GM12801 (cell line): Measurements from ENCODE around the gene MLH3.

Source experiments
- TF ChIP-seq, protein P1 (sequence below): IDR thresholded peaks from one replicate; pipeline ENCODE4 v1.5.1; 2011; ENCODE audit warnings: control low read depth; ENCODE audit not compliant: insufficient read length; ENCODE audit errors: extremely low read depth

Gene MLH3

DNA sequence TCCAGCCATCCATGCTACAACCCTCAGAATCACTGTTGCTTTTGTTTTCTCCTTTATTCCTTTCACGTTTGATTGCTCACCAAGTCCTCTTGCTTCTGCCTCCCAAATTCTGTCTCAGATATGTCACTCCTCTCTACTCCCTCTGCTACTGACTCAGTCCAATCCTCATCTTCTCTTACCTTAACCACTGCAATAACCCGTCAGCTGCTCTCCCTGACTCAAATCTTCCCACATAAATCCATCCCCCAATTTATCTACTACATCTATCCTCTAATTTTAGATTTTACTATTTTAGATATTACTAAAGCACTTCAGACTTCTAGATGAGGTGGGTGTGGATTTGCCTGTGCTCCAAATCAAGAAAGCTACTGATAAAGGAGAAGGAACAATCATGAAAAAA is 25.4 kb downstream of the MLH3 start:
- TF ChIP-seq, protein P1, sequence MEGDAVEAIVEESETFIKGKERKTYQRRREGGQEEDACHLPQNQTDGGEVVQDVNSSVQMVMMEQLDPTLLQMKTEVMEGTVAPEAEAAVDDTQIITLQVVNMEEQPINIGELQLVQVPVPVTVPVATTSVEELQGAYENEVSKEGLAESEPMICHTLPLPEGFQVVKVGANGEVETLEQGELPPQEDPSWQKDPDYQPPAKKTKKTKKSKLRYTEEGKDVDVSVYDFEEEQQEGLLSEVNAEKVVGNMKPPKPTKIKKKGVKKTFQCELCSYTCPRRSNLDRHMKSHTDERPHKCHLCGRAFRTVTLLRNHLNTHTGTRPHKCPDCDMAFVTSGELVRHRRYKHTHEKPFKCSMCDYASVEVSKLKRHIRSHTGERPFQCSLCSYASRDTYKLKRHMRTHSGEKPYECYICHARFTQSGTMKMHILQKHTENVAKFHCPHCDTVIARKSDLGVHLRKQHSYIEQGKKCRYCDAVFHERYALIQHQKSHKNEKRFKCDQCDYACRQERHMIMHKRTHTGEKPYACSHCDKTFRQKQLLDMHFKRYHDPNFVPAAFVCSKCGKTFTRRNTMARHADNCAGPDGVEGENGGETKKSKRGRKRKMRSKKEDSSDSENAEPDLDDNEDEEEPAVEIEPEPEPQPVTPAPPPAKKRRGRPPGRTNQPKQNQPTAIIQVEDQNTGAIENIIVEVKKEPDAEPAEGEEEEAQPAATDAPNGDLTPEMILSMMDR, result no peak

DNA sequence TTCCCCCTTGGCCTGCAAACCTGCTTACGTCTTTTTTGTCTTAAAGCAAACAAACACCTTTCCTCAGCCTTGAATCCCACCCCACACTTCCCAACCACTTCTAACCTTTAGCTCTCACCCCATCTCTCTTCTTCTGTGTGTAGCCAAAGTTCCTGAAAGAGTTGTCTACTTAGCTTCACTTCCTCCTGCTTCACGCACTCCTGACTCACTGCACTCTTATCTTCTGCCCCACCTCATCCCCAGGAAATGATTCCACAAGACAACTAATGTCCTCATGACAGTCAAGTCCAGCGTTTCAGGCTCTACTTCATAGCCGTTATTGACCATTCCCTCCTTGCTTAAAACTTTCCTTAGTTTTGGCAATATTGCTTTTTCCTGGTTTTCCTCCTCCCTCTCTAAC is 26.2 kb downstream of the MLH3 start:
- TF ChIP-seq, protein P1, result no peak

DNA sequence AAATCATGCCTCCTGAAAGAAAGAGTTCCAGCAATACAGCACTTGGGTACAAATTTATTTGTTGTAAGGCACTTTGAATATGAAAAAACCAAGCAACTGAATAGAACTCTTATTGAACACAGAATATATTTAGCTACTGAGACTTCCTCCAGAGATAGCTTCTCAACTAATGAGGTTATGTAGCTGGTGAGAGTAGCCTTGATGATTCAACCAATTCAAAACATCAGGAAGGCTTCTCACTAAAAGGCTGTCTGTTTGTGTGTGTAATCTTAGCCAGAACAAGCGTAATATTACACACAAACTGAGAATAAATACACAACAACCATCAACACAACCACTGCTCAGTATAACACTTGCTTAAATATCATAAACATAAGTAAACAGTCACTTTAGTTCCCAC is 28.2 kb downstream of the MLH3 start:
- TF ChIP-seq, protein P1, result no peak

DNA sequence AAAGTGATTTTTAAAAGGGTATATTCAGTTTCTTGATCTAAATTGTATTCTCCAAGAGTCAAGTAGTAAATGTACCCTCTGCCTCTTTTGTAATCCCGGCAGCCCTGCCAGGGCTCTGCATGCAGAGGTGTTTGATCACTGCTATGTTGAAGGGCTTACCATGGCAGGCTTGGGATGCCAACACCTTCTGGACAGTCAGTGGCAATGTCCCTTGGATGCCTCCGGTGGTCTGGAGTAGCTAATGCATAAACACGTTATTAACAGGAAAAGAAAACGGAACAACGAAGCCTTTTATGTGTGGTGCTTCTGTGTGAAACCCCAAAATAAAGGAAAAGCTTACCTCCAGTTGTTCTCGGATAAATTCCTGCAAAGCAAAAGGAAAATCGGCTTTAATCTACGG is 28.6 kb downstream of the MLH3 start:
- TF ChIP-seq, protein P1, result no peak

DNA sequence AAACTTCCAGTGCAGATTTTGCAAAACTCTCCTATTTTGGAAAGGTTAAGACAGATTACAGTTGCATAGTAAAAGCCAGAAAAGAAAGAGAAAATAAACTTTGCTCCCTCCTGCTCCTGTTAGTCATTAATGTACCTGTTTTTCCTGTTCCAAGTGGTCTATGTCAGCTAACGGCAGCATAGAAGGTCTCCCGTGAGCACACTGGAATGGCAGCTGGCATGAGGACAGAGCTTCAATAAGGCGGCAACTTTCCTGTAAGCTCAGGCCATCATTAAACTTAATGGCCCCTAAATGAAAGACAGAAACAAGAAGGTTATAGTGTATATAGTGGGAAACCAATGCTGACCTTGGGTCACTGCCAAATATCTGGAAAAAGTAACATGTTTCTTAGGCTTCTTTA is 32.6 kb downstream of the MLH3 start:
- TF ChIP-seq, protein P1, result no peak

DNA sequence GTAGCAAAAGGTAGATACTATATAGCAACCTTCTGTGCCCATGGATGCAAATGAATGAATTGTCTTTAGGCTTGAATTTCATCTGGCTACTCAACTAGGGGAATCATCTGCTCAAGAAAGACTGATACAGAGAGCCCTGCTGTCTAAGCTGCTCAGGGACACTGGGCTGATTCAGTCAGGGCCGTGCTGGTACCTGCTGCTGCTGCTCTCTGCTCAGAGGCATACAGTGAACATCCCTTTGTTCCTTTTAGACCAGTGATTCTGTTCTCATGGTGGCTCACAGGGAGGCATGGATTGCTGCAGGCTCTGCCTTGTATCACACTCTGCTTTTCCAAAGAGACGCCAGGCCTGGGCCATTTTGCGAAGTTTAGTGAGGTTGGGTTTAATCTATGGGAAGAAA is 34.5 kb downstream of the MLH3 start:
- TF ChIP-seq, protein P1, result no peak

DNA sequence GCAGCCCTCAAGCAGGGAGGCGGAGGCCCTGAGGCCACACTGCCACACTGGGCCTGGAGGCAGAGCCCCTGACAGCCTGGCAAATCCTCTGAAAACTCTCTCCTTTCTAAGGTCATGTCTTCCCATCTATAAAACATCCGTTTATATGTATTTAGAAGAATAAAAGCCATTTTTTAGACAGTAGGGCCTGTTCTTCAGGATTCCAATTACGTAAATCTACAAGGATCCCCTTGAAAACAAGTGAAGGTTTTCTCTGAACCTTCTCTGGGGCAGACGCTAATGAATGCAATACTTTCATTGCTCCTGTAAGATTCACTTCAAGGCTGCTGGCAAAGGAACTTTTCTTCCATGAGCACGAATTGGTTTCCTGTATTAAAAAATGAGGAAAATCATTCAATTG is 35.8 kb downstream of the MLH3 start:
- TF ChIP-seq, protein P1, result no peak

DNA sequence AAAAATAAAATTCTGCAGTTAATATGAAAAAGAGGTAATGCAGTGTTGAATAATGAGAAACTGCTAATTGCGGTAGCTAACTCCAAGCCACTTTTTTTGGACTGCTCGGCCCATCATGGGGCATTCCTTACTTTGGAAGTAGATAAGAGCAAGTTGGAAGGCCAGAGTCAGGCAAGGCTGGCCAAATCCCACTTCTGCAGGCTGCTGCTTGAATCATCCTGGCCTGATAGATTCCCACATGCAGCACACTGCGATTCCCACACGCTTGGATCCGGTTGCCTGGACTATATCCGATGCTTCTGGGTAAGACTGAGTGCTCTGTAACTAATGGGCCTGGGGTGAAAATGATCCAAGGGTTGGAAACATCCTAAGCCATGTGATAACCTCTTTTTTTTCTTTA is 38.0 kb downstream of the MLH3 start:
- TF ChIP-seq, protein P1, result no peak
